Measurements from ENCODE around the gene PRR7.

- TF ChIP-seq MAX (IDR thresholded peaks at IDR 0.05) (no peak), YY1 (IDR thresholded peaks at IDR 0.05; ENCODE audit: low read depth) (no peak)
Measured at GRCh38 chr5:177409043-177409801, 37.4 kb upstream of the PRR7 start, which contains the start of gene F12.

All from Ishikawa (cell line).